GM20000 (cell line): Measurements from ENCODE around the gene CUX1.
"Not testable (repeated sequence)": the region's sequence is repeated elsewhere in the genome, so short reads cannot be mapped to it uniquely, and the experiment has no call there.

Source experiments
- DNase-seq: peaks from one replicate; pipeline ENCODE4 v3.0.0; 2012; ENCODE audit warnings: low spot score
- CTCF ChIP-seq: IDR thresholded peaks from 2 replicates; pipeline ENCODE4 v1.5.1; 2012; ENCODE audit warnings: mild to moderate bottlenecking, control low read depth; ENCODE audit errors: extremely low read depth, missing control alignments

CUX1 gene

GRCh38 chr7:101823096-101823495 is 5.7 kb downstream of the CUX1 start:
- no peak for DNase-seq
- TF ChIP-seq CTCF: no peak

GRCh38 chr7:101823596-101823995 is 6.2 kb downstream of the CUX1 start:
- no peak for TF ChIP-seq CTCF
- no peak for DNase-seq

GRCh38 chr7:101824440-101824839 is 7.0 kb downstream of the CUX1 start:
- no peak for DNase-seq
- no peak for TF ChIP-seq CTCF

GRCh38 chr7:101826081-101826835 is 8.8 kb downstream of the CUX1 start:
- DNase-seq: no peak
- no peak for TF ChIP-seq CTCF

GRCh38 chr7:101828301-101829020 is 11.0 kb downstream of the CUX1 start:
- DNase-seq: peak; percentile 40
- TF ChIP-seq CTCF: no peak

- TF ChIP-seq CTCF: no peak
Observed at GRCh38 chr7:101829374-101829773, 11.9 kb downstream of the CUX1 start.

GRCh38 chr7:101829821-101830220 is 12.4 kb downstream of the CUX1 start:
- no peak for TF ChIP-seq CTCF
- no peak for DNase-seq

More at GRCh38 chr7:101829374-101829773, 11.9 kb downstream of the CUX1 start:
- no peak for DNase-seq

GRCh38 chr7:101831396-101831795 is 14.0 kb downstream of the CUX1 start:
- DNase-seq: not testable (repeated sequence)
